Ascending aorta (tissue), 2 donors: Measurements from ENCODE around the gene PITPNB. TPM values are rescaled to one million over a fixed set of nuclear protein-coding genes. Genes with fewer than 3 reads are reported as not detected.

Experiments
- DNase-seq, 2 donors: peaks; one replicate each; pipeline ENCODE4 v3.0.0-alpha.2; 2019; ENCODE audit warnings: low spot score in 2 of 2
- H3K27ac ChIP-seq, 2 donors: fragments of 200-600 bp; sonication (generic); one replicate each; pipeline ENCODE4 v1.5.1; 2016 to 2017; ENCODE audit warnings: mild to moderate bottlenecking in 1 of 2
- H3K27me3 ChIP-seq: fragments of 200-600 bp; sonication (generic); one replicate; pipeline ENCODE4 v1.5.1; 2017
- H3K36me3 ChIP-seq, 2 donors: fragments of 200-600 bp; sonication (generic); one replicate each; pipeline ENCODE4 v1.5.1; 2016
- H3K4me1 ChIP-seq, 2 donors: fragments of 200-600 bp; sonication (generic); one replicate each; pipeline ENCODE4 v1.5.1; 2016 to 2017; ENCODE audit warnings: mild to moderate bottlenecking in 1 of 2
- H3K4me3 ChIP-seq, 2 donors: fragments of 200-600 bp; sonication (generic); one replicate each; pipeline ENCODE4 v1.5.1; 2016 to 2017; ENCODE audit warnings: mild to moderate bottlenecking in 1 of 2
- H3K9me3 ChIP-seq, 2 donors: fragments of 200-600 bp; sonication (generic); one replicate each; pipeline ENCODE4 v1.5.1; 2016
- CTCF ChIP-seq, 3 experiments: fragments of 200-600 bp in 2 of 3; fragments of 450-650 bp in 1 of 3; sonication (generic) in 2 of 3; IDR thresholded peaks; one replicate each; pipeline ENCODE4 v1.5.1; 2016 to 2019; ENCODE audit warnings: antibody characterized with exemption in 3 of 3, mild to moderate bottlenecking in 1 of 3, moderate library complexity in 1 of 3
- intact Hi-C: fragments of 100-400 bp; cut with DNase I; formaldehyde crosslinking; loops from one replicate; pipeline ENCODE4 v1.15.1; 2023
- total RNA-seq: library from RNA; depleted of rRNA; stranded (reverse); fragments of >200 nt; gene quantifications from one replicate; pipeline ENCODE4 v1.1.0, GENCODE V29; 2016

The PITPNB gene
- total RNA-seq, 1 donor from 2014 or later: 42.1 TPM

GRCh38 chr22:27874764-27875163 is 44.3 kb downstream of the PITPNB start:
- Histone ChIP-seq H3K36me3 (peaks cover 8 to 19% of the 10 kb centered on the region in 2 donors), H3K4me3 (no peak overlapping the region), H3K4me1 (peaks cover 18 to 48% of the 10 kb centered on the region in 2 donors), H3K9me3 (no peaks in the 10 kb centered on the region), H3K27me3 (no peaks in the 10 kb centered on the region), H3K27ac (peak overlapping the region; percentile 70 to 74)
- no peak for TF ChIP-seq CTCF (IDR thresholded peaks at IDR 0.05)
- intact Hi-C loops: loop anchor here (10.0 kb wide), 1 partner anchor 1120 kb away; no protein-coding TSS in a partner anchor
- DNase-seq: no peak

- Histone ChIP-seq H3K4me1 (peaks cover 18 to 51% of the 10 kb centered on the region in 2 donors), H3K36me3 (peaks cover 8 to 24% of the 10 kb centered on the region in 2 donors), H3K27ac (peak overlapping the region; percentile 70 to 74), H3K9me3 (no peaks in the 10 kb centered on the region), H3K4me3 (peak overlapping the region in 1 of 2 donors; percentile 3), H3K27me3 (no peaks in the 10 kb centered on the region)
- no peak for DNase-seq
- no peak for TF ChIP-seq CTCF (IDR thresholded peaks at IDR 0.05)
- intact Hi-C loops: loop anchor here (10.0 kb wide), 1 partner anchor 1119 kb away; no protein-coding TSS in a partner anchor
Observed at GRCh38 chr22:27874185-27874584, 44.9 kb downstream of the PITPNB start.

- TF ChIP-seq CTCF (IDR thresholded peaks at IDR 0.05): no peak
- Histone ChIP-seq H3K27me3 (no peaks in the 10 kb centered on the region), H3K4me1 (peaks cover 18 to 53% of the 10 kb centered on the region in 2 donors), H3K36me3 (peaks cover 8 to 24% of the 10 kb centered on the region in 2 donors), H3K27ac (peak overlapping the region; percentile 70 to 74), H3K4me3 (peak overlapping the region in 1 of 2 donors; percentile 3), H3K9me3 (no peaks in the 10 kb centered on the region)
- DNase-seq: peak in 1 of 2 donors; percentile 79
- intact Hi-C loops: loop anchor here (10.0 kb wide), 1 partner anchor 1119 kb away; no protein-coding TSS in a partner anchor
Observed at GRCh38 chr22:27873472-27873871, 45.6 kb downstream of the PITPNB start.

GRCh38 chr22:27872488-27872887 is 46.6 kb downstream of the PITPNB start:
- peak overlapping the region in 1 of 2 donors; percentile 8 for H3K4me3 ChIP-seq
- no peak for DNase-seq
- peaks cover 13 to 50% of the 10 kb centered on the region in 2 donors for H3K4me1 ChIP-seq
- intact Hi-C loops: loop anchor here (10.0 kb wide), 1 partner anchor 1118 kb away; no protein-coding TSS in a partner anchor
- no peaks in the 10 kb centered on the region for H3K27me3 ChIP-seq
- peaks cover 8 to 24% of the 10 kb centered on the region in 2 donors for H3K36me3 ChIP-seq
- peak overlapping the region; percentile 70 to 74 for H3K27ac ChIP-seq
- no peaks in the 10 kb centered on the region for H3K9me3 ChIP-seq
- no peak for TF ChIP-seq CTCF (IDR thresholded peaks at IDR 0.05)

- Histone ChIP-seq H3K4me1 (peaks cover 15 to 50% of the 10 kb centered on the region in 2 donors), H3K27ac (peak overlapping the region; percentile 17 to 86)
- intact Hi-C loops: loop anchor here (10.0 kb wide), 1 partner anchor 1117 kb away; no protein-coding TSS in a partner anchor
Observed at GRCh38 chr22:27871306-27872014, 47.6 kb downstream of the PITPNB start.

More at GRCh38 chr22:27871306-27872014, 47.6 kb downstream of the PITPNB start:
- Histone ChIP-seq H3K36me3 (peaks cover 8 to 24% of the 10 kb centered on the region in 2 donors), H3K27me3 (no peaks in the 10 kb centered on the region), H3K4me3 (no peak overlapping the region), H3K9me3 (no peaks in the 10 kb centered on the region)
- no peak for DNase-seq
- no peak for TF ChIP-seq CTCF (IDR thresholded peaks at IDR 0.05)
